Pancreas (tissue), 10 donors: ENCODE data around the gene SFN. TPM values are rescaled to one million over a fixed set of nuclear protein-coding genes. Genes with fewer than 3 reads are reported as not detected.
"Not testable (repeated sequence)": the region's sequence is repeated elsewhere in the genome, so short reads cannot be mapped to it uniquely, and the experiment has no call there.

Experiments
- ATAC-seq, 4 donors: fragments of 200-7000 bp; cut with Tn5 transposase; one replicate each; pipeline versions ENCODE4 v1.8.0 to v1.9.1; 2020; ENCODE audit warnings: mild to moderate bottlenecking in 4 of 4, moderate library complexity in 4 of 4
- DNase-seq, 6 donors: peaks; one replicate each; pipeline ENCODE4 v3.0.0-alpha.2; 2020
- FAIRE-seq: peaks from 2 replicates; lab custom pipeline; 2012; peaks lifted over from hg19 to GRCh38; lab: Jason Lieb, UNC
- H3K27ac ChIP-seq, 4 donors: fragments of 200-600 bp; sonication (generic); 1 replicate in 3 of 4; 2 replicates in 1 of 4; pipeline versions ENCODE4 v1.5.0 to v1.8.0; 2020
- H3K27me3 ChIP-seq, 4 donors: fragments of 200-600 bp; one replicate each; pipeline ENCODE4 v1.8.0; 2021
- H3K36me3 ChIP-seq, 3 donors: fragments of 200-600 bp; sonication (generic) in 1 of 3; one replicate each; pipeline versions ENCODE4 v1.5.0 to v1.8.0; 2020 to 2021
- H3K4me1 ChIP-seq, 3 donors: fragments of 200-600 bp; one replicate each; pipeline ENCODE4 v1.8.0; 2021
- H3K4me3 ChIP-seq, 4 donors: fragments of 200-600 bp; sonication (generic) in 2 of 4; one replicate each; pipeline versions ENCODE4 v1.5.0 to v1.8.0; 2020 to 2021
- H3K9me3 ChIP-seq, 4 donors: fragments of 200-600 bp; one replicate each; pipeline ENCODE4 v1.8.0; 2021
- CTCF ChIP-seq, 4 donors: fragments of 200-600 bp; sonication (generic) in 3 of 4; IDR thresholded peaks; one replicate each; pipeline versions ENCODE4 v1.5.0 to v1.8.0; 2021; ENCODE audit warnings: antibody characterized with exemption in 4 of 4
- WGBS, 2 donors: extraction: QIAGEN DNeasy Blood & Tissue Kit; methylation state at CpG; one replicate each; pipeline ENCODE4 v1.1.7; 2013; 5-methylcytosine and 5-hydroxymethylcytosine counted together
- intact Hi-C, 3 donors: fragments of 100-400 bp; cut with DNase I; formaldehyde crosslinking; loops; one replicate each; pipeline versions ENCODE4 v1.11.1 to v1.14.2; 2022
- polyA plus RNA-seq, 2 donors: library from polyadenylated mRNA; stranded (reverse); fragments of 200-250 nt; gene quantifications; one replicate each; pipeline ENCODE4 v1.2.3, GENCODE V29; 2013
- total RNA-seq, 6 donors: library from RNA; stranded (reverse); fragmentation: NEBNext Ultra II Directional in 4 of 6; extraction: Animal tissue kit (Norgen Biotek cat#: 25700) in 4 of 6; gene quantifications; one replicate each; pipeline versions ENCODE4 v1.2.1 to v1.2.4, GENCODE V29; 2021 to 2023
- donor health status: healthy with polysubstance abuse.
- donor health status: DM: no; HTN: no; CAD: no; lungs with moderate emphysema.
- donor health status: DM: no; HTN: no; CAD: no.
- donor health status: control.
- donor health status: control.
- donor health status: Bipolar disorder and iron deficiency.
- donor health status: DM: yes; HTN: yes; CAD: no.
- donor health status: DM: no; HTN: no; CAD: no.
- donor health status: DM: no; HTN: no; CAD: no.
- donor health status: DM: yes; HTN: yes; CAD: no.

The SFN gene
- total and polyA plus RNA-seq, 8 donors = 0.28 to 1.8 (median 0.77) TPM; not detected in 1

- Histone ChIP-seq H3K27me3 (no peaks in the 10 kb centered on the region), H3K4me3 (no peak overlapping the region), H3K4me1 (no peaks in the 10 kb centered on the region), H3K27ac (no peak overlapping the region), H3K36me3 (no peaks in the 10 kb centered on the region), H3K9me3 (no peaks in the 10 kb centered on the region)
- FAIRE-seq (no peak), DNase-seq (no peak), ATAC-seq (no peak)
- WGBS, 2 donors = 67 to 70% methylated on average over 5 of the region's 5 CpGs
- intact Hi-C loops = no loop called here
- TF ChIP-seq CTCF (IDR thresholded peaks at IDR 0.05) = no peak
Measured at GRCh38 chr1:26861286-26861701, 1.7 kb upstream of the SFN start.

GRCh38 chr1:26861889-26862378, 1.0 kb upstream of the SFN start:
- 88 to 90% methylated on average over 7 of the region's 7 CpGs for WGBS, 2 donors
- no peak for ATAC-seq
- no peaks in the 10 kb centered on the region for H3K4me1 ChIP-seq
- H3K9me3 ChIP-seq = no peaks in the 10 kb centered on the region
- no peak for FAIRE-seq
- intact Hi-C loops = no loop called here
- H3K36me3 ChIP-seq = no peaks in the 10 kb centered on the region
- H3K4me3 ChIP-seq = no peak overlapping the region
- no peaks in the 10 kb centered on the region for H3K27me3 ChIP-seq
- no peak for TF ChIP-seq CTCF (IDR thresholded peaks at IDR 0.05)
- no peak for DNase-seq
- H3K27ac ChIP-seq = no peak overlapping the region

- H3K27ac ChIP-seq = no peak overlapping the region
- intact Hi-C loops = no loop called here
- H3K4me1 ChIP-seq = no peaks in the 10 kb centered on the region
- no peak for ATAC-seq
- no peaks in the 10 kb centered on the region for H3K9me3 ChIP-seq
- H3K36me3 ChIP-seq = no peaks in the 10 kb centered on the region
- no peaks in the 10 kb centered on the region for H3K27me3 ChIP-seq
- DNase-seq = no peak
- no peak for TF ChIP-seq CTCF (IDR thresholded peaks at IDR 0.05)
- WGBS, 2 donors = 68 to 72% methylated on average over 18 to 20 of the region's 20 CpGs
- no peak for FAIRE-seq
- peak overlapping the region in 1 of 4 donors; percentile 66 for H3K4me3 ChIP-seq
Measured at GRCh38 chr1:26863685-26864077, 732 bp downstream of the SFN start.

GRCh38 chr1:26864610-26865480, 1.9 kb downstream of the SFN start:
- WGBS, 2 donors = 0 to 1% methylated on average over 59 to 75 of the region's 75 CpGs
- no peak for TF ChIP-seq CTCF (IDR thresholded peaks at IDR 0.05)
- Histone ChIP-seq H3K36me3 (no peaks in the 10 kb centered on the region), H3K9me3 (no peaks in the 10 kb centered on the region), H3K4me3 (peak overlapping the region; percentile 40 to 66 (median 50)), H3K4me1 (no peaks in the 10 kb centered on the region), H3K27me3 (no peaks in the 10 kb centered on the region), H3K27ac (peak overlapping the region; percentile 81 to 100 (median 94))
- peak; percentile 93 to 97 (median 96) for ATAC-seq
- FAIRE-seq = peak; percentile 90
- intact Hi-C loops = no loop called here
- peak; percentile 95 to 99 (median 98) for DNase-seq

GRCh38 chr1:26873097-26873496, 10.1 kb downstream of the SFN start:
- H3K4me1 ChIP-seq, ATAC-seq, intact Hi-C loops, H3K36me3 ChIP-seq, FAIRE-seq, DNase-seq, H3K4me3 ChIP-seq, H3K27ac ChIP-seq, H3K9me3 ChIP-seq, H3K27me3 ChIP-seq: not testable (repeated sequence)
- 69% methylated on average over 2 of the region's 2 CpGs for WGBS, 2 donors
